NCI-H526 treated with DMSO at 0.1 percent for 48 hours (cell line): ENCODE data around the gene SCMH1.
"Not testable (repeated sequence)": the region's sequence is repeated elsewhere in the genome, so short reads cannot be mapped to it uniquely, and the experiment has no call there.

Experiments used
- DNase-seq: peaks from one replicate; lab custom pipeline; 2025; lab: John Stamatoyannopoulos, UW

The SCMH1 gene

DNA sequence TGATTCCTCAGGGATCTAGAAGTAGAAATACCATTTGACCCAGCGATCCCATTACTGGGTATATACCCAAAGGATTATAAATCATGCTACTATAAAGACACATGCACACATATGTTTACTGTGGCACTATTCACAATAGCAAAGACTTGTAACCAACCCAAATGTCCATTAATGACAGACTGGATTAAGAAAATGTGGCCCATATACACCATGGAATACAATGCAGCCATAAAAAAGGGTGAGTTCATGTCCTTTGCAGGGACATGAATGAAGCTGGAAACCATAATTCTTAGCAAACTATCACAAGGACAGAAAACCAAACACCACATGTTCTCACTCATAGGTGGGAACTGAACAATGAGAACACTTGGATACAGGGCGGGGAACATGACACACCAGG lies 30.5 kb downstream of the SCMH1 start:
- DNase-seq, result not testable (repeated sequence)

DNA sequence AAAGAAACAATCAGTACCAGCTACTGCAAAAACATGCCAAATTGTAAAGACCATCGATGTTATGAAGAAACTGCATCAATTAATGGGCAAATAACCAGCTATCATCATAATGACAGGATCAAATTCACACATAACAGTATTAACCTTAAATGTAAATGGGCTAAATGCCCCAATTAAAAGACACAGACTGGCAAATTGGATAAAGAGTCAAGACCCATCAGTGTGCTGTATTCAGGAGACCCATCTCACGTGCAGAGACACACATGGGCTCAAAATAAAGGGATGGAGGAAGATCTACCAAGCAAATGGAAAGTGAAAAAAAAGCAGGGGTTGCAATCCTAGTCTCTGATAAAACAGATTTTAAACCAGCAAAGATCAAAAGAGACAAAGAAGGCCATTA lies 35.1 kb downstream of the SCMH1 start:
- DNase-seq, result not testable (repeated sequence)

DNA sequence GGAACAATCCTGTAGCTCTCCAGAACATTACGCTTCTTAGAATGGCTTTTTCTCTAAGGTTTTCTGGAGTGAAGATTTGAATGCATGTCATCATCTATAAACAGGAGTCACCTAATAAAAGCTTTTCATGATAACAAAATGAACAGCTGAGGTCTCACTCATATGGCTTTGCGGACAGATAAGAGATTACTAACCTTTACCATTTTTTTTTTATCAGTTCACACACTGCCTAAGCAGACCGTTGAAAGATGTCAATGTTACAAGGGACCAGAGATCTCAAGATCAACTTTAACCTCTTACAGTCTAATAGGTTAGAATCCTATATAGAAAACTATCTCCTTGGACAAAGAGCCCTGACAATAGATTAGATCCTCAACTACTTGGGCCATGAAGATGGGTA lies 41.4 kb downstream of the SCMH1 start:
- DNase-seq, result no peak

DNA sequence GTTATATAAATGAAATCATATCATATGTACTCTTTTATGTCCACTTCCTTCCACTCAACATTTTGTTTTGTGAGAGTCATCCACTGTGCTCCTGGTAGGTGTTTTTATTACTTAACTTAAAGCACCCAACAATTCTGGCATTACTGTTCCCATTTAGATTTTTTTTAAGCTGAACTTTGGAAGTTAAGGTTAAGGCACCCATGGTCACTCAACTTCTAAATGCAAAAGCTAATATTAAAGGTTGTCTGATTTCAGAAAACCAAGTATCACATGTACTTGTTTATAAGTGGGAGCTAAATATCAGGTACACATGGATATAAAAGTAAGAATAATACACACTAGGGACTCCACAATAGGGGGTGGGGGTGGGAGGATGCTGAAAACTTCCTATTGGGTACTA lies 42.7 kb downstream of the SCMH1 start:
- DNase-seq, result no peak

DNA sequence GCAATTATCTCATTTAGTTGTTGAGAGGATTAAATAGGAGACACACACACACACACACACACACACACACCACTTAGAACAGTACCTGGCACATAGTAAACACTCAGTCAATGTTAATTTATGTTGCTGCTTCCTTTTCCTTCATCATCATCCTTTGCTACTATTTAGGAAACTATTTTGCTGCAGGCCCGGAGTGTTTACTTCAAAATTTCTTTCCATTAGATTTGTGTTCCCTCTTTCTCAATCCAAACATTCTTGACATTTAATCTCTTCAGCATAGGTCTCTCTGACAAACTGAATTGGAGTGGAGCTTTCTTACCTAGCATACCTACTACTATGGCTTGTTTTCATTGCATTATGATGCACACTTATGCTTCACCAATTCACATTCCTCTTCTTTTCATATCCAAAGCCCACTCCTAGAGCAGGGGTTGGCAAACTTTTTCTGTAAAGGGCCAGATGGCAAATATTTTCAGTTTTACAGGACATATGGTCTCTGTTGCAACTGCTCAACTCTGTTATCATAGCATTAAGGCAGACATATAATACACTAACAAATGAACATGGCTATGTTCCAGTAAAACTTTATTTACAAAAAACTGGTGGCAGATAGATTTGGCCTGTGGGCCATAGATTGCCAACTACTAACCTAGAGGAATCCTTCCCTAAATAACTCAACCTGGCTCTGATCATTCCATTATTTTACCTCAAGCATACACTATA lies 49.5 kb downstream of the SCMH1 start:
- DNase-seq, result no peak

DNA sequence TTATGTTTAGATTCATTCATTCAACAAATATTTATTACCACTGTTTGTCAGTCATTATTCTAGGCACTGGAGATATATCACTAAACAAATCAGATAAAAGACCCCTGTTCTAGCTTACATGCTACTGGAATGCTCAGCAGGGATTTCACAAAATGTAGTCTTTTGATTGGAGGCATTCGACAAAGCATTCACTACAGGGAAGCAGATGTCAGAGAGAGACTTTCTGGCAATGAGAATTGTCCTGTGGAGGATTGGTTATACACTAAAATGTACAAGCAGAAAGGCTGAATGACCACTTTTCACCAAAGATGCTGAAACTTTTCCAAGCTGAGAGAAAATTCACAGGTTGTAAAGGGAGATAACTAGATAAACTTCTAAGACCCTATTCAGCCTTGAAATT lies 57.7 kb downstream of the SCMH1 start:
- no peak for DNase-seq

DNA sequence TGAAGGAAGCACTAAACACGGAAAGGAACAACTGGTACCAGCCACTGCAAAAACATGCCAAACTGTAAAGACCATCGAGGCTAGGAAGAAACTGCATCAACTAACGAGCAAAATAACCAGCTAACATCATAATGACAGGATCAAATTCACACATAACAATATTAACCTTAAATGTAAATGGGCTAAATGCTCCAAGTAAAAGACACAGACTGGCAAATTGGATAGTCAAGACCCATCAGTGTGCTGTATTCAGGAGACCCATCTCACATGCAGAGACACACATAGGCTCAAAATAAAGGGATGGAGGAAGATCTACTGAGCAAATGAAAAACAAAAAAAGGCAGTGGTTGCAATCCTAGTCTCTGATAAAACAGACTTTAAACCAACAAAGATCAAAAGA lies 63.9 kb downstream of the SCMH1 start:
- DNase-seq, result not testable (repeated sequence)

DNA sequence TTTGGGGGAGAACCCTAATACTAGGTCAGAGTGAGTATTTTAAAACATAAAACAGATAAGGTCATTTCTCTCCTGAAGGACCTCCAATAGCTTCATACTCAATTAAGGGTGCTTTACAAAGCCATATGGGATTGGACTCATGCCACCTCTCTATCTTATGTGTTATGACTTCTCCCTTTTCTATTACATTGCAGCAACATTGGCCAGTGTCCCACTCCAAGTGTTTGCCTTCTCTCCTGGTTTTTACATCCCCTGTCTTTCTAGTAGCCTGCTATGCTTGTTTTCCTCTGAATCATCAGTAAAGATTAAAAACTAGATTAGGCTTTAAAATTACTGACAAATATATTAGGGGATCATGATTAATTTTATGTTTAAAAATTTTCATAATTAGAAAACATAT lies 66.6 kb downstream of the SCMH1 start:
- DNase-seq, result no peak

DNA sequence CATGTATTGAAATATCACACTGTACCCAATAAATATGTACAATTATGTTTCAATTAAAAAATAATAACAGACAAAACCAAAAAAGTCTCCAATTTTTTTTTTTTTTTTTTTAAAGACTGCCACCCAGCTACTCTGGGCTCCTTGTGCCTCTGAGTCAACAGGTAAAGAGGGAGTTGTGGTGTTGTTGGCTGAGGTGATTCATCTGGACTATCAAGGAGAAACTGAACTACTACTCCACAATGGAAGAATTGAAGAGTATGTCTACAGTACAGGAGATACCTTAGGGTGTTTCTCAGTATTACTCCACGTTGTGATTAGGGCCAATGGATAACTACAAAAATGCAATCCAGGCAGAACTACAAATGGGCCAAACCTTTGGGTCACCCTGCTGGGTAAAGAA lies 67.9 kb downstream of the SCMH1 start:
- no peak for DNase-seq

DNA sequence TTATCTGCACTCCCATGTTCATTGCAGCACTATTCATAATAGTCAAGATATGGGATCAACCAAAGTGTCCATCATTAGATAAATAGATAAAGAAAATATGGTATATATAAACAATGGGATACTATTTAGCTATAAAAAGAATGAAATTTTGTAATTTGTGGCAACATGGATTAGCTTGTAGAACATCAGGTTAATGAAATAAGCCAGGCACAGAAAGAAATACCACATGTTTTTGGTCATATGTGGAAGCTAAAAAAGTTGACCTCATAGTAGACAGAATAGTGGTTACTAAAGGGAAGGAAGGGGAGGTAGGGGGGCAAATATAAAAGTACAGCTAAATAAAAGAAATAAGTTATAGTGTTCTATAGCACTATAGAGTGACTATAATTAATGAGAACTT lies 68.5 kb downstream of the SCMH1 start:
- no peak for DNase-seq

DNA sequence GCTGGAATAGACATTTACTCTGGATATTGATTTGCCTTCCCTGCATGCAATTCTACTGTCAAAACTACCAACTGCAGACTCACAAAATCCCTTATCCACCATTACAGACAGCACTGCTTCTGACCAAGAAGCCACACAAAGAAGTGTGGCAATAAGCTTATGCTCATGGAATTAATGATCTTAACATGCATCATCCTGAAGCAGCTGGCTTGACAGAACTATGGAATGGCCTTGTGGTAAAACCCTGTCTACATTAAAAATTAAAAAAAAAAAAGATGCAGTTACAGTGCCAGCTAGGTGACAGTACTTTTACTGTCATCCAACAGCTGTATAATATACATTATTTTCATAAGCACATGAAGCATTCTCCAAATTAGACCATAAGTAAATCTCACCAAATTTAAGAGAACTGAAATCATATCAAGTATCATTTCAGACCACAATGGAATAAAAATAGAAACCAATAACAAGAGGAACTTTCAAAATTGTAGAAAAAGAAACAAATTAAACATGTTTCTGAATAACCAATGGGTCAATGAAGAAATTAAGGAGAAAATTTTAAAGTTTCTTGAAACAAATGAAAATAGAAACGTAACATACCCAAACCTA lies 70.7 kb downstream of the SCMH1 start:
- DNase-seq, result no peak

DNA sequence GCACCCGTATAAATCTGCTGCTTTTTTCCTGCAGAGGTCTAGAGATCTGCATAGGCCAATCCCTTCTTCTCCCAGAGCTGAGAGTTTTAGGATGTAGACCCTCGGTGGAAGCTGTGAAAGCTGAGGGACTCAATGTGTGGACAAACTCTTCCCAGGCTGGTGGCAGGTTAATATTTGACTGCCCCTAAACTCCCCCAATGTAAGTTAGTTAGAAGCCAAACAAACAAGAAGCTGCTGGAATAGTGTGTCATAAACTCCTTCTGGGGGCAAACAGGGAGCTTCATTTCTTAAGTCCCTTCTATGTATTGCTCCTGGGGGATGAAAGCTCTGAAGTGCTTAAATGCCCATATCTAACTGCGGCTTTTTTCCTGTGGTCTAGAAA lies 72.3 kb downstream of the SCMH1 start:
- no peak for DNase-seq

DNA sequence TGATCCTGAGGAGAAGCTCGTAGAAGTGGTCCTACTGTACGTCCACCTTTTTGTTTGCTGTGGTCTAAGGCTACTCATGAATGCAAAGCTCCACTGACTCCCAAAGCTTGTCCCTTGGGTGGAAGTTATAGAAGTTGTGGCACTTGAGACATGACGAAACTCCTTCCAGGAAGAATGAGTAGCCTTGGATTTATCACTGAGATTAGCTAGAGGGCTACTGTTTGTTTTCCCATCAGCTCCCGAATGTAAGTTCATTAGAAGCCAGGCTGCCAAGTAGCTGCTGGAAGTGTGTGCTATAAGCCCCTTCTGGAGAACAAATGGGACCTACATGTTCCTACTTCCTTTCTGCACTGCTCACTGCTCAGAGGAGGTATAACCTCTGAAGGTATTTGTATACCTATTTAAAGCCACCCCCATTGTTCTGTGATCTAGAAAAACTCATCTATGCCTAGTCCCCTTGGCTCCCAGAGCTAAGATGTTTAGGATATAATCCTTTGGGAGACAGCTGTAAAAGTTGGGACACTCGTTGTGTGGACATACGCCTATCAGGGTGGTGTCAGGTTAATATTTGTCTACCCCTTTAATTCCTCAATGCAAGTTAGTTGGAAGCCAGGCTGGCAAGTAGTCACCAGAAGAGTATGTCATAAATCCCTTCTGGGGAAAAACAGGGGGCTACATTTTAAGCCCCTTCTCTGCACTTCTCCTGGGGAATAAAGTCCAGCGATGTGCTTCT lies 72.9 kb downstream of the SCMH1 start:
- no peak for DNase-seq

DNA sequence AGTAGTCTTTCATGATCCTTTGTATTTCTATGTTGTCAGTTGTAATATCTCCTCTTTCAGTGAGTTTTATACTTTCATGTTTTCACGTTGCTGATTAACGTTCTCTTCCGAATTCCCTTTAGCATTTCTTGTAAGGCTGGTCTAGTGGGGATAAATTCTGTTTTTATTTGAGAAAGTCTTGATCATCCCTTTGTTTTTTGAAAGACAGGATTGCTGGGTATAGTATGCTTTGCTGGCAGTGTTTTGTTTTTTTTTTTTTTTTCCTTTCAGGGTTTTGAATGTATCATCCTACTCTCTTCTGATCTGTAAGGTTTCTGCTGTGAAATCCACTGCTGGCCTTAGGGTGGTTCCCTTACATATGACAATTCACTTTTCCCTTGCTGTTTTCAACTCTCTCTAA lies 74.4 kb downstream of the SCMH1 start:
- DNase-seq, result no peak

DNA sequence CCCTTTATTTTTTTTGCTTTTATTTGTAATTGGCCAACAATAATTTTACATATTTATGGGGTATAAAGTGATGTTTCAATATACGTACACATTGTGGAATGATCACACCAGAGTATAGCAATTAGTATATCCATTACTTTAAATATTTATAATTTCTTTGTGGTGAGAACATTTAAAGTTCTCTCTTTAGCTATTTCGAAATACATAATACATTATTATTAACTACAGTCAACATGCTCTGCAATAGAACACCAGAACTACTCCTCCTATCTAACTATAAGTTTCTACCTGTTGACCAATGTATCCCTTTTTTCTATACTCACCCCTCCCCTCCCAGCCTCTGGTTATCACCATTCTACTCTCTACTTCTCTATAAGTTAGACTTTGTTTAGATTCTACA lies 77.4 kb downstream of the SCMH1 start:
- DNase-seq, result no peak

DNA sequence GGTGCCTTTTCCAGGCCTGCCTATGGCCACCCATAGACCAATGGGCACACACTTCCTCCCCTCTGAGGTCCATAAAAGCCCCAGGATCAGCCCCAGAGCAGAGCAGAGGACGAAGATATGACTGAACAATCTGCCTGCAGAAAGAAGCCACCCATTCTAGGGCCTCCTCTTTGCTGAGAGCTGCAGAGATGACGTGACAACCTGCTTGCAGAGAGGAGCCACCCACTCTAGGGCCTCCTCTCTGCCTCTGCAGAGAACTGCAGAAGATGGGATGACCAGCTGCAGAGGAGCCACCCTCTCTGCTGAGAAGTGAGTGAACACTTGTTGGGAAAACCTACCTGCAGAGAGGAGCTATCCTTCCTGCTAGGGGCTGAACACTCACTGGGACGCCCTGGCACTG lies 79.7 kb downstream of the SCMH1 start:
- DNase-seq, result no peak

DNA sequence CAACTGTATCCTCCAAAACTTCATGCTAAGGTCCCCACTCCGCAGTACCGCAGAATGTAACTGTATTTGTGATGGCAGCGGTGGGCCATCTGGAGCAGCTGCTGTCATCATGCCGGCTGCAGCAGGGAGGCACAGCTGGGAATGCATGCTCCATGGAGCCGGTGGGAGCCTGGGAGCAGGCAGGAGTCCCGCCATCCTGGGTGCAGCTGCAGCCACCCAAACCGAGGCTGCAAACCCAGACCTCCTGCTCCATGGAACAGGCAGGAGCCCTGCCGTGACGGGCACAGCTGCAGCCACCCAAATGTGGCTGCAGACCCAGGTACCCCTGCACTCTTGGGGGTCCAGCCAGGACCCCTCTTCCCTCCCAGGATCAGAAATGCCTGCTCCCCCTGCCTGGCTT lies 80.3 kb downstream of the SCMH1 start:
- no peak for DNase-seq

DNA sequence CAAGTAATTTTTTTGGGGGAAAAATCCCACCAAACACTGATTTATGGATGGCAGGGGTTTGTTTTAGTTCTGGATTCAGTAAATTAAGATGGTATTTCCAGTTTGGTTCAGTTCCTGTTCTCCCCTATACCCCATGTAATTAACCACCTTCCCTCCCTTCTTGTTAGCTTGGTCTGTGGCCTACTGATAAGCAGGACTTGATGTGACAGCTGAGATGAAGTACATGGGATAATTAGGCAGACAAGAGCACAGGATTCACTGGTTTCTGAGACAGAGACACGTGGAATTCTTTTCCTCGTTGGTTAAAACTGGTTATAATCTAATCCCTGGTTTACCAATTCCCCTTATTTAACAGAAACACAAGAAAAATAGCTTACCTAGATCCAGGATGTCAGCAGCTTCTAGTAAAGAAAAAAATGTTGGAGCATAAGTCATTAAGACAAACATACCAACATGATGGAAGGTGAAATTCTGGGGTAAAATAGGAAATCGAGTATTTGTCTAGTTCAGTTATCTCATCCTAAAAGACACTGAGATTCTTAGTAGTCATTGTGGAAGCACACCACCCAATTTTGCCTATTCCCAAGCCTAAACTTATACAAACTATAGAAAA lies 81.5 kb downstream of the SCMH1 start:
- no peak for DNase-seq

DNA sequence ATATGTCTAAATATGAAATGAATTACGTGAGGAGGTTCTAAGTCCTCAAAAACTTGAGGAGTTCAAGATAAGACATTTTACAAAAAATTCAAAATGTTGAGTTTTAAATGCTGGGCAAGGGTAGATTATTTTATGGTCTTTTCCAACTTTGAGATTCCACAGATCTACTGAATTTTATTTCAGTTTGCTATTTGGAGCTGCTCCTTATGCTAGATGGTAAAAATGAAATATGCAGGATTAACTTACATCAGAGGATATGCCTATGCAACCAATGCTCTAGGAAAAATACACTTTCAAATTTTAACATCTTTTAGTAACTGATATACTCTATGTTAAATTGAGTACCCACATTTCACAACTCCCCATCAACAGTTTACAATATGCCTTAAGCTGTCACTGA lies 83.1 kb downstream of the SCMH1 start:
- no peak for DNase-seq

DNA sequence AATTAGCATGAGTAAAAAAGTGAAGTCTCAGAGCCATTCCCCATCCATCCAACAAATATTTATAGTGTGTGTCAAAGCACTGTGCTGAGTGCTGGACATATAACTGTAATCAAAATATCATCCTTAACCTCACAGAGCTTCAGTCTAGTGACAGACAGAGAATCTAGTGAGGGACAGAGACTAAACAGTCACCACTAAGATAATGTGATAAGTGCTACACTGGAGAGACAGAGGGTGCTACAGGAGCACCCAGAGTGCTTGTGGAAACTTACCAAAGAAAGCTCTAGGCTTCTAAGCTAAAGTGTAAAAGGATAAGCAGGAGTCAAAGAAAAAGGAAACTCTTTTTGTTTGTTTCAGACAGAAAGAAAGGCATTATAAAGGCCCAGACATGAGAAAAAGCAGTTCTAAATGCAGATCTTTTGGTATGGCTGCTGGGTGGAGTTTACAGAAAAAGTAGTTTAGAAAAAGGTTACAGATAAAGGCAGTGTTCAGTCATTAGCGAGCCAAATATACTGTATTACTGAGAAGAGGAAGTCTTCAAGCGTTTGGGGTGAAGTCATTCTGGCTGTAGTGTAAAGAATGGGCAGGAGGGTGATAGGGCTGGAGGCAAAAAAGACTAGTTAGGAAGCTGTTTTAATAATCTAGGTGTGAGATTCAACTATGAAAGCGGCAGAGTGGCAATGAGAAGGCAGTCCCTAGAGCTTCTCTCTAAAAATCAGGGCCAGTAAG lies 83.8 kb downstream of the SCMH1 start:
- DNase-seq, result no peak

DNA sequence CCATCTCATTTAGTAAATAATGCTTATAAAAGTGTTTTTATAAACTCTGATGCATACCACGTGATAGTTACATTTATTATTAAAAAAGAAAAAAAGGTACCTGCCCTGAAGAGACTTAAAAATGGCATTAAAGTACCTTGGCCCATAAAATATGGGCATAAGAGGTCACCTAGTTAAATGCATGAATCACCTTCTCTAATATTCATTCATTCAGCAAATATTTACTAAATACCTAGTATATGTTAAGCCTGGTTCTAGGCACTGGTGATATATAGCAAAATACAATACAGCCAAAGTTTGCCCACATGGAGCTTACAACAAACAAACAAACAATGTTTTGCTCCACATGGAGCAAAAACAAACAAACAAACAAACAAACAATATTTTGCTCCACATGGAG lies 87.0 kb downstream of the SCMH1 start:
- DNase-seq, result no peak

DNA sequence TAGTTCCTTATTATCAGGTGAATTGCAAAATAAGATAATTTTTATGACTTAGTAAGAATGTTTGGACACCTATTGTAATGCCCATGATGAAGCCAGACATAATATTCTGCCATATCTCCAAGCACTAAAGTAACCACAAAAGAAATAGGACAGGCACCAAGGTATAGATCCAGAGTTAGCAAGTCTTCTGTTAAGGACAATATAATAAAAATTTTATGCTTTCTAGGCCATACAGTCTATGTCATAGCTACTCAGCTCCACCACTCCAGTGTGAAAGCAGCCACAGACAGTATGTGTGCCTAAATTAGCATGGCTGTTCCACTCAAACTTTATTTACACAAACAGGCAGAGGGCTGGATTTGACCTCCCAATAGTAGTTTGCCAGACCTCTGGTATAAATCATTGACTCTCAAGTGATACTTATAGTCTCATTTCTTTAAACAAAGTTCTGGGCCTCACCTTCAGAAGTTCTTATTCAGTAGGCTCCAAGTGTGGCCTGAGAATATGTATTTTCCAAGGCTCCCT lies 88.3 kb downstream of the SCMH1 start:
- DNase-seq, result no peak
